Type B pancreatic cell (in vitro differentiated cells): ENCODE data around the gene SVIP. TPM values are rescaled to one million over a fixed set of nuclear protein-coding genes. Genes with fewer than 3 reads are reported as not detected.
A peak's percentile ranks its signal among the peaks of the same experiment; 100 is the strongest.

Experiments used
- DNase-seq: peaks from one replicate; pipeline ENCODE4 v3.0.0; 2021; ENCODE audit warnings: mixed read lengths; ENCODE audit not compliant: unreplicated experiment; ENCODE audit errors: extremely low spot score
- H3K27ac Mint-ChIP-seq: 2 replicates; pipeline ENCODE4 v1.8.0; 2021; ENCODE audit warnings: mild to moderate bottlenecking, mixed read lengths
- H3K27me3 Mint-ChIP-seq: 2 replicates; pipeline ENCODE4 v1.8.0; 2021; ENCODE audit warnings: mixed read lengths
- H3K36me3 Mint-ChIP-seq: 2 replicates; pipeline ENCODE4 v1.8.0; 2021; ENCODE audit warnings: mixed read lengths
- H3K4me1 Mint-ChIP-seq: one replicate; pipeline ENCODE4 v1.8.0; 2021; ENCODE audit warnings: mixed read lengths; ENCODE audit not compliant: unreplicated experiment
- H3K4me3 Mint-ChIP-seq: 2 replicates; pipeline ENCODE4 v1.8.0; 2021; ENCODE audit warnings: mild to moderate bottlenecking, mixed read lengths
- H3K9me3 Mint-ChIP-seq: 2 replicates; pipeline ENCODE4 v1.8.0; 2021; ENCODE audit warnings: mixed read lengths
- CTCF ChIP-seq: fragments of 200-600 bp; sonication (generic); conservative IDR thresholded peaks from 2 replicates; pipeline ENCODE4 v1.5.0; 2021; ENCODE audit warnings: antibody characterized with exemption, mild to moderate bottlenecking
- long read RNA-seq: library from polyadenylated mRNA; unstranded; transcript quantifications from one replicate; pipeline ENCODE4 v2.0.0, GENCODE V29; 2020
- total RNA-seq: library from RNA; stranded (reverse); gene quantifications from 2 replicates; pipeline ENCODE4 v1.2.1, GENCODE V29; 2021; ENCODE audit warnings: low replicate concordance

The SVIP gene
- 26.5 and 30.1 TPM in 2 replicates for total RNA-seq
- long read RNA-seq, full-length matches to known transcripts = 34 of 37 reads
- long read RNA-seq, partial matches to known transcripts = 2 of 37 reads
- long read RNA-seq, other reads (novel, unspliced or antisense) = 1 of 37 reads

- Mint-ChIP-seq H3K36me3 (peaks cover 4% of the 10 kb centered on the region), H3K27ac (peak within 1 kb of the TSS; percentile 81), H3K9me3 (no peaks in the 10 kb centered on the region), H3K4me3 (peak within 1 kb of the TSS; percentile 95), H3K27me3 (no peaks in the 10 kb centered on the region), H3K4me1 (peaks cover 7% of the 10 kb centered on the region)
- peak; percentile 67 for TF ChIP-seq CTCF
- DNase-seq = peak; percentile 97
Observed at GRCh38 chr11:22829231-22830081, at the start of gene SVIP. Gene SVIP, minus strand, starts transcription at chr11:22829801. Its CDS starts 53 bp downstream, at chr11:22829748.

GRCh38 chr11:22878604-22879003, 49.0 kb upstream of the SVIP start:
- H3K9me3 Mint-ChIP-seq = no peaks in the 10 kb centered on the region
- no peak for TF ChIP-seq CTCF
- no peak overlapping the region for H3K4me3 Mint-ChIP-seq
- peaks cover 4% of the 10 kb centered on the region for H3K4me1 Mint-ChIP-seq
- H3K27ac Mint-ChIP-seq = peak overlapping the region; percentile 38
- H3K36me3 Mint-ChIP-seq = no peaks in the 10 kb centered on the region
- H3K27me3 Mint-ChIP-seq = no peaks in the 10 kb centered on the region
- DNase-seq = no peak

- H3K4me3 Mint-ChIP-seq = no peak overlapping the region
- no peak for DNase-seq
- no peak for TF ChIP-seq CTCF
- no peak overlapping the region for H3K27ac Mint-ChIP-seq
- no peaks in the 10 kb centered on the region for H3K9me3 Mint-ChIP-seq
- no peaks in the 10 kb centered on the region for H3K36me3 Mint-ChIP-seq
- peaks cover 4% of the 10 kb centered on the region for H3K4me1 Mint-ChIP-seq
- no peaks in the 10 kb centered on the region for H3K27me3 Mint-ChIP-seq
Observed at GRCh38 chr11:22878039-22878438, 48.4 kb upstream of the SVIP start.

GRCh38 chr11:22875869-22876473, 46.4 kb upstream of the SVIP start:
- H3K9me3 Mint-ChIP-seq = no peaks in the 10 kb centered on the region
- H3K27ac Mint-ChIP-seq = no peak overlapping the region
- H3K27me3 Mint-ChIP-seq = no peaks in the 10 kb centered on the region
- H3K4me3 Mint-ChIP-seq = no peak overlapping the region
- no peaks in the 10 kb centered on the region for H3K36me3 Mint-ChIP-seq
- no peak for DNase-seq
- peaks cover 4% of the 10 kb centered on the region for H3K4me1 Mint-ChIP-seq
- TF ChIP-seq CTCF = peak; percentile 91

GRCh38 chr11:22869325-22869724, 39.7 kb upstream of the SVIP start:
- no peak overlapping the region for H3K4me3 Mint-ChIP-seq
- H3K36me3 Mint-ChIP-seq = no peaks in the 10 kb centered on the region
- no peaks in the 10 kb centered on the region for H3K9me3 Mint-ChIP-seq
- DNase-seq = no peak
- no peaks in the 10 kb centered on the region for H3K27me3 Mint-ChIP-seq
- TF ChIP-seq CTCF = no peak
- no peak overlapping the region for H3K27ac Mint-ChIP-seq
- H3K4me1 Mint-ChIP-seq = no peaks in the 10 kb centered on the region
